Fibroblast of lung (primary cell): ENCODE data around the gene TMA7B. TPM values are rescaled to one million over a fixed set of nuclear protein-coding genes. Genes with fewer than 3 reads are reported as not detected.

ENCODE experiments used
- DNase-seq, 2 donors: peaks; one replicate each; pipeline versions ENCODE4 v3.0.0 to v3.0.0-alpha.2; 2010; ENCODE audit warnings: low read depth in 2 of 2
- H2AFZ ChIP-seq: 2 replicates; pipeline ENCODE4 v1.5.1; 2012; ENCODE audit warnings: low read length, control low read depth, inconsistent platforms
- H3K27ac ChIP-seq: 2 replicates; pipeline ENCODE4 v1.5.1; 2011; ENCODE audit warnings: low read length, control low read depth; ENCODE audit not compliant: insufficient read depth
- H3K27me3 ChIP-seq: 2 replicates; pipeline ENCODE4 v1.5.1; 2011; ENCODE audit warnings: mild to moderate bottlenecking, low read length; ENCODE audit not compliant: control insufficient read depth, insufficient read depth
- H3K36me3 ChIP-seq: 2 replicates; pipeline ENCODE4 v1.5.1; 2011; ENCODE audit warnings: low read length; ENCODE audit not compliant: control insufficient read depth, insufficient read depth
- H3K4me1 ChIP-seq: 2 replicates; pipeline ENCODE4 v1.5.1; 2011; ENCODE audit warnings: low read length; ENCODE audit not compliant: control insufficient read depth, insufficient read depth; ENCODE audit errors: extremely low read depth
- H3K4me2 ChIP-seq: 2 replicates; pipeline ENCODE4 v1.5.1; 2011; ENCODE audit warnings: low read length, control low read depth; ENCODE audit not compliant: insufficient read depth; ENCODE audit errors: extremely low read depth
- H3K4me3 ChIP-seq, 4 experiments: fragments of 200-600 bp in 1 of 4; sonication (generic) in 1 of 4; replicated peaks in 1 of 4; 2 replicates each; pipeline ENCODE4 v1.5.1; 2011 to 2016; ENCODE audit warnings: low read length in 4 of 4, low read depth in 3 of 4, mild to moderate bottlenecking in 3 of 4, control low read depth in 2 of 4, inconsistent platforms in 1 of 4, mixed read lengths in 1 of 4; ENCODE audit not compliant: insufficient read depth in 1 of 4; ENCODE audit errors: control extremely low read depth in 1 of 4
- H3K79me2 ChIP-seq: 2 replicates; pipeline ENCODE4 v1.5.1; 2012; ENCODE audit warnings: mild to moderate bottlenecking, low read length, inconsistent platforms; ENCODE audit not compliant: control insufficient read depth, insufficient read depth
- H3K9ac ChIP-seq: 2 replicates; pipeline ENCODE4 v1.5.1; 2011; ENCODE audit warnings: mild to moderate bottlenecking, low read length, control low read depth; ENCODE audit not compliant: insufficient read depth
- H3K9me3 ChIP-seq: 2 replicates; pipeline ENCODE4 v1.5.1; 2012; ENCODE audit warnings: low read depth, low read length; ENCODE audit not compliant: control insufficient read depth, insufficient read depth
- H4K20me1 ChIP-seq: 2 replicates; pipeline ENCODE4 v1.5.1; 2011; ENCODE audit warnings: low read length; ENCODE audit not compliant: control insufficient read depth, insufficient read depth; ENCODE audit errors: extremely low read depth
- CTCF ChIP-seq, 2 donors: IDR thresholded peaks in 1 of 2; conservative IDR thresholded peaks in 1 of 2; 1 replicate in 1 of 2; 2 replicates in 1 of 2; pipeline ENCODE4 v1.5.1; 2011 to 2012; ENCODE audit warnings: low read length in 2 of 2, control low read depth in 1 of 2, inconsistent platforms in 1 of 2, low read depth in 1 of 2, mild to moderate bottlenecking in 1 of 2
- EZH2 ChIP-seq: IDR thresholded peaks from 2 replicates; pipeline ENCODE4 v1.5.1; 2012; ENCODE audit warnings: low read length, control low read depth, mild to moderate bottlenecking; ENCODE audit errors: missing control alignments
- polyA plus RNA-seq, 2 donors: library from polyadenylated mRNA; depleted of rRNA in 1 of 2; stranded (reverse) in 1 of 2; unstranded in 1 of 2; fragments of >200 nt; gene quantifications; 2 replicates each; pipeline ENCODE4 v1.2.1, GENCODE V29; 2011 to 2012; ENCODE audit warnings: missing spikeins in 1 of 2
- total RNA-seq: library from RNA; depleted of rRNA; stranded (reverse); fragments of >200 nt; gene quantifications from 2 replicates; pipeline ENCODE4 v1.2.1, GENCODE V29; 2014

The TMA7B gene
- total and polyA plus RNA-seq, 2 donors (not counting 1 experiment from before 2014, with no cell fraction given), result not detected

GRCh38 chr22:39927544-39927943 lies 32.7 kb upstream of the TMA7B start:
- Histone ChIP-seq H3K9ac (no peak overlapping the region), H3K4me3 (no peak overlapping the region), H3K27ac (no peak overlapping the region), H3K27me3 (peaks cover 35% of the 10 kb centered on the region), H2AFZ (no peak overlapping the region), H3K36me3 (no peaks in the 10 kb centered on the region), H3K79me2 (no peaks in the 10 kb centered on the region), H4K20me1 (no peaks in the 10 kb centered on the region), H3K9me3 (no peaks in the 10 kb centered on the region), H3K4me2 (no peak overlapping the region), H3K4me1 (no peaks in the 10 kb centered on the region)
- no peak for DNase-seq
- TF ChIP-seq EZH2 (no peak), CTCF (conservative IDR thresholded peaks at IDR 0.05 in 1 of 2, IDR thresholded peaks at IDR 0.05 in 1 of 2; ENCODE audit: low read depth in 1 of 2, low read length in 2 of 2) (peak in 1 of 2 donors; percentile 13)

- Histone ChIP-seq H3K79me2 (no peaks in the 10 kb centered on the region), H3K4me2 (no peak overlapping the region), H3K4me3 (no peak overlapping the region), H3K27me3 (peaks cover 35% of the 10 kb centered on the region), H3K27ac (no peak overlapping the region), H3K9me3 (no peaks in the 10 kb centered on the region), H3K4me1 (no peaks in the 10 kb centered on the region), H4K20me1 (no peaks in the 10 kb centered on the region), H3K36me3 (no peaks in the 10 kb centered on the region), H3K9ac (no peak overlapping the region), H2AFZ (no peak overlapping the region)
- no peak for TF ChIP-seq EZH2
- no peak for TF ChIP-seq CTCF (conservative IDR thresholded peaks at IDR 0.05 in 1 of 2, IDR thresholded peaks at IDR 0.05 in 1 of 2; ENCODE audit: low read depth in 1 of 2, low read length in 2 of 2)
- DNase-seq, result no peak
Measured at GRCh38 chr22:39928536-39929520, 31.4 kb upstream of the TMA7B start.

GRCh38 chr22:39931251-39931650 lies 28.9 kb upstream of the TMA7B start:
- TF ChIP-seq EZH2 (no peak), CTCF (conservative IDR thresholded peaks at IDR 0.05 in 1 of 2, IDR thresholded peaks at IDR 0.05 in 1 of 2; ENCODE audit: low read depth in 1 of 2, low read length in 2 of 2) (no peak)
- Histone ChIP-seq H3K4me1 (no peaks in the 10 kb centered on the region), H3K9ac (no peak overlapping the region), H3K27me3 (peaks cover 25% of the 10 kb centered on the region), H3K27ac (no peak overlapping the region), H3K4me3 (no peak overlapping the region), H4K20me1 (no peaks in the 10 kb centered on the region), H3K79me2 (no peaks in the 10 kb centered on the region), H3K4me2 (no peak overlapping the region), H3K9me3 (no peaks in the 10 kb centered on the region), H3K36me3 (no peaks in the 10 kb centered on the region), H2AFZ (no peak overlapping the region)
- no peak for DNase-seq
